Endothelial cell of umbilical vein (primary cell): ENCODE data around the gene ADTRP.

Source experiments
- EZH2 ChIP-seq: IDR thresholded peaks from 2 replicates; pipeline ENCODE4 v1.6.1; 2012; ENCODE audit warnings: borderline replicate concordance, low read depth, mild to moderate bottlenecking, moderate library complexity, low read length, inconsistent platforms; ENCODE audit not compliant: severe bottlenecking
- FOS ChIP-seq: IDR thresholded peaks from 2 replicates; pipeline ENCODE4 v1.6.1; 2011; ENCODE audit warnings: mild to moderate bottlenecking, low read length, moderate library complexity, borderline replicate concordance; ENCODE audit not compliant: insufficient read depth
- GATA2 ChIP-seq: IDR thresholded peaks from 2 replicates; pipeline ENCODE4 v1.7.0; 2011; ENCODE audit warnings: low read depth, mild to moderate bottlenecking, moderate library complexity, mixed read lengths, low read length; ENCODE audit not compliant: insufficient read length, insufficient read depth
- MYC ChIP-seq: IDR thresholded peaks from one replicate; pipeline ENCODE4 v1.6.1; 2011; ENCODE audit warnings: mild to moderate bottlenecking, low read depth, low read length
- POLR2A ChIP-seq: IDR thresholded peaks from 2 replicates; pipeline ENCODE4 v1.6.1; 2012; ENCODE audit warnings: low read depth, mild to moderate bottlenecking, control low read depth, low read length
- POLR2AphosphoS5 ChIP-seq: IDR thresholded peaks from 2 replicates; pipeline ENCODE4 v1.6.1; 2012; ENCODE audit warnings: low read depth, mild to moderate bottlenecking, control low read depth, low read length, moderate library complexity; ENCODE audit not compliant: insufficient read depth
- TF ChIP-seq, protein P1 (sequence below), 2 donors: IDR thresholded peaks; 1 replicate in 1 of 2; 2 replicates in 1 of 2; pipeline ENCODE4 v1.5.1; 2011; ENCODE audit warnings: low read length in 2 of 2, mild to moderate bottlenecking in 2 of 2, moderate library complexity in 2 of 2, control low read depth in 1 of 2, inconsistent platforms in 1 of 2, low read depth in 1 of 2; ENCODE audit not compliant: insufficient read depth in 1 of 2; ENCODE audit errors: extremely low read depth in 1 of 2

DNA sequence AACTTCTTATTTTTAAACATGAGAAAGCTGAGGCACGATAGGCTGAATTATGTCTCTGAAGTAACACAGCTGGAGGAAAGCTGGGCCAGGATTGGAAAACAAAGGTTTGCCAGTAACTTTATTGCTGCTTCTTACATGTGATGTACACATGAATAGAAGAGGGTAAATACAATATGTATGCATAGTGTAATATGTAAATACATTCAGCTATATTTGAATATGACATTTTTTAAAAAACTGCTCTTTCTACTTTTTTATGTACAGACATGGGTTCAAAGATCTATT is 90.2 kb downstream of the ADTRP start:
- TF ChIP-seq, protein P1, sequence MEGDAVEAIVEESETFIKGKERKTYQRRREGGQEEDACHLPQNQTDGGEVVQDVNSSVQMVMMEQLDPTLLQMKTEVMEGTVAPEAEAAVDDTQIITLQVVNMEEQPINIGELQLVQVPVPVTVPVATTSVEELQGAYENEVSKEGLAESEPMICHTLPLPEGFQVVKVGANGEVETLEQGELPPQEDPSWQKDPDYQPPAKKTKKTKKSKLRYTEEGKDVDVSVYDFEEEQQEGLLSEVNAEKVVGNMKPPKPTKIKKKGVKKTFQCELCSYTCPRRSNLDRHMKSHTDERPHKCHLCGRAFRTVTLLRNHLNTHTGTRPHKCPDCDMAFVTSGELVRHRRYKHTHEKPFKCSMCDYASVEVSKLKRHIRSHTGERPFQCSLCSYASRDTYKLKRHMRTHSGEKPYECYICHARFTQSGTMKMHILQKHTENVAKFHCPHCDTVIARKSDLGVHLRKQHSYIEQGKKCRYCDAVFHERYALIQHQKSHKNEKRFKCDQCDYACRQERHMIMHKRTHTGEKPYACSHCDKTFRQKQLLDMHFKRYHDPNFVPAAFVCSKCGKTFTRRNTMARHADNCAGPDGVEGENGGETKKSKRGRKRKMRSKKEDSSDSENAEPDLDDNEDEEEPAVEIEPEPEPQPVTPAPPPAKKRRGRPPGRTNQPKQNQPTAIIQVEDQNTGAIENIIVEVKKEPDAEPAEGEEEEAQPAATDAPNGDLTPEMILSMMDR (IDR thresholded peaks at IDR 0.05; ENCODE audit: extremely low read depth in 1 of 2, insufficient read depth in 1 of 2, low read depth in 1 of 2, low read length in 2 of 2), result no peak
- TF ChIP-seq FOS, result no peak
- TF ChIP-seq POLR2AphosphoS5, result no peak
- no peak for TF ChIP-seq POLR2A
- TF ChIP-seq GATA2, result no peak
- TF ChIP-seq MYC, result no peak
- TF ChIP-seq EZH2, result no peak
